GM19239 (cell line): ENCODE results near the gene JUN.

Experiments used
- DNase-seq: peaks from one replicate; pipeline ENCODE4 v3.0.0; 2011; ENCODE audit warnings: low spot score; ENCODE audit not compliant: insufficient read length
- FAIRE-seq: peaks from 2 replicates; lab custom pipeline; 2011; peaks lifted over from hg19 to GRCh38; lab: Jason Lieb, UNC

The JUN gene

DNA sequence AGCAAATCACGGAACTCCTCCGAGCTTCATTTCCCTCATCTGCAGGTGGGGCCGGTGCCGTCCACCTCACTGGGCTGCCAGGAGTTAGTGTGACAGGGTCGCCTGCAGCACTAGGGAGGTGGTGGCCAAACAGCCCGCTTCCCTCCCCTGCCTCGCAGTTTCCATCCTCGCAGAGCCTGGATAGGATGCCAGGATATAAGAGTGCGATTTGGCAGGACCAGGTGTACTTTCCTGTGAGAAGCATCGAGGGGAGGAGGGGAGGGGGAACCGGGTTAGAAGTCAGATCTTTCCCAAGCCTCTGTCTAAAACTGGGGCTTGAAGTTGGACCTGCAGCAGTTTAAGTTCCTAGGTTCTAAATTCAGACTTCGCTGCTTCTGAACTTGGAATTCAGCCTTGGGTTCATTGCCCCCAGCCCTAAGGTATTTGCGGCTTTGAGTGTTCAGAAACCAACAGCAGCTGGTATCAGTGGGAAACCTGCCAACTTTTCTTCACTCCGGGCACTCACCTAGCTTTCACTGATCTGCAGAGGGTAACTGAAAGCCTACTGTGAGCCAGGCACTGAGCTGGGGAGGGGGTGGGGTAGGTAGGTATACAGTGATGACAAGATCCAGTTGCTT, 1.7 kb upstream of the JUN start:
- FAIRE-seq: peak; percentile 28

DNA sequence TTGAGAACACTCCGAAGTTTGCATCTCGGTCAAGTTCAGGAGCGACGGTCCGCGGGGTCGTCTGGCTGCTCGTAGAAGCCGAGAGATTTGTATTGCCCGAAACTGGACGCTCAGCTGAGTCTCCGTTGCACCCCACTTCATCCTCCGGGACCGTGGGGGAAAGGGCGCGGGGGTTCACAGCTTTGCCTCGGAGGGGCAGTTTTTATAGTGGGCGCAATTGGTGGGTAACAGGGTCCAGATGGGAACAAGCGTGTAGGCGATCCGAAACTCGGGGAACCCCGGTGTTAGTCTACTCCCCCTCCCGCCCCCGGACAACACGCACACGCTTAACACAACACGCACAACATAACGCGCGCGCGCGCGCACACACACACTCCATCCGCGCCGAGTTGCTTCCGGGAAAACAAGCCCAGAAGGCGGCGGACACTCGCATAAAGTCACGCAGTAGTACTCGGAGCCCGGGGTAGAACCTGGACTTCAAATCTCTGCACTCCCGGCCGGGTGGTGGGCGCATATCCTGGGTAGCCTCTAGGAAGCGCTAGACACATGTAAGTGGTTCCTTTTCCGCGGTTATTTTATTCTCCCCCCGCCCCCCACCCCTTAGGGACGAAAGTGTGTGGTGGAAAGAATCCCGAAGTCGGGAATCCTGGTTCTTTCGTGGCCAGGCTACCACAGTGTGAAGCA, 1.1 kb upstream of the JUN start:
- peak; percentile 44 for FAIRE-seq

More for the DNA sequence above, 1.7 kb upstream of the JUN start:
- DNase-seq: no peak

DNA sequence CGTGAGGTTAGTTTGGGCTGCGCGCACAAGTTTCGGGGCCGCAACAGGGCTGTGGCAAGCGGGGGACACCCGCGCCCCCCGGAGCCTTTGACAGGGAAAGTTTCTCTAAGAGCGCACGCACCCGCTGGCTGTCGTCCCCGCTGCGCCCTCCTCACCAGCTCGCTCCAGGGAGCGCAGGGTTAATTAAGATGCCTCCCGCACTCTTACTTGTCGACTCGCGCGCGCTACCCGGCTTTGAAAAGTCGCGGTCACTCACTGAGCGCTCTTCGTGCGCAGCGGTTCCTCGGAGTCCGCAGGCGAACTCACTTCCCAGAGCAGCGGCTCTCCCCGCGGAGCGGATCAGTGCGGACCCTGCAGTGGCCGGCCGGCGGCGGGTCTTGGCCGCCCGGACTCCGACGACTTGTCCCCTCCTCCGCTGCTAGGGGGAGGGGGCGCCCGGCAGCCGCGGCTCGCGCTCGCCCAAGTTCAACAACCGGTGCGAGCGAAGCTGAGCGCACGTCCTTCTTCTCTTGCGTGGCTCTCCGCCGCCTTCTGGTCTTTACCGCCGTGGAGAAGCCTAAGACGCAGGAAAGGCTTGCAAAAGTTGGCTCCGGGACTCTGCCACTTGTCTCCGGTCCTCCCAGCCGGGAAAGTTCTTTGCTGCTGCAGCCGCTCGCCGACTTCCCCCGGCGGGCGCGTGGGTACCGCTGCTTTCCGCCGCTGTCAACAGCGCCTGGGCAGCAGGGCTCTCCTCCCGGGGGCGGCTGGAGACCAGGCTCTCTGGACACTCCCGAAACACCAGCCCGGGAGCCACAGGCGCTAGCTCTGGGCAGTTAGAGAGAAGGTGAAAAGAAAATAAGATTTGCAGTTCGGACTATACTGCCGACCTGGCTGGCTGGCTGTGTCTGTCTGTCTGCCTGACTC, 506 bp downstream of the JUN start:
- FAIRE-seq (no peak), DNase-seq (no peak)

More for the DNA sequence above, 1.1 kb upstream of the JUN start:
- no peak for DNase-seq

DNA sequence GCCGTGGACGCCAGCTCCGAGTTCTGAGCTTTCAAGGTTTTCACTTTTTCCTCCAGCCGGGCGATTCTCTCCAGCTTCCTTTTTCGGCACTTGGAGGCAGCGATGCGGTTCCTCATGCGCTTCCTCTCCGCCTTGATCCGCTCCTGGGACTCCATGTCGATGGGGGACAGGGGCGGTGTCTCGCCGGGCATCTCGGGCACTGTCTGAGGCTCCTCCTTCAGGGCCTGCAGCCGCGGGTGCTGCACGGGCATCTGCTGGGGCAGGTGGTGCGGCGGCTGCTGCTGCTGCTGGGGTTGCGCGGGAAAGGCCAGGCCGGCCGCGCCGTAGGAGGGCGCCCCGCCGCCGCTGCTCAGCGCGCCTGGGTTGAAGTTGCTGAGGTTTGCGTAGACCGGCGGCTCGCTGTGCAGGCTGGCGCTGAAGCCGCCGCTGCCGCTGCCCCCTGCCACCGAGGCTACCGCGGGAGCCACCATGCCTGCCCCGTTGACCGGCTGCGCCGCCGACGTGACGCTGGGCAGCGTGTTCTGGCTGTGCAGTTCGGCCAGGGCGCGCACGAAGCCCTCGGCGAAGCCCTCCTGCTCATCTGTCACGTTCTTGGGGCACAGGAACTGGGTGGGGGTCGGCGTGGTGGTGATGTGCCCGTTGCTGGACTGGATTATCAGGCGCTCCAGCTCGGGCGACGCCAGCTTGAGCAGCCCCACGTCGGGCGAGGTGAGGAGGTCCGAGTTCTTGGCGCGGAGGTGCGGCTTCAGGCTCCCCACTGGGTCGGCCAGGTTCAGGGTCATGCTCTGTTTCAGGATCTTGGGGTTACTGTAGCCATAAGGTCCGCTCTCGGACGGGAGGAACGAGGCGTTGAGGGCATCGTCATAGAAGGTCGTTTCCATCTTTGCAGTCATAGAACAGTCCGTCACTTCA, 1.4 kb downstream of the JUN start:
- no peak for FAIRE-seq
- no peak for DNase-seq

DNA sequence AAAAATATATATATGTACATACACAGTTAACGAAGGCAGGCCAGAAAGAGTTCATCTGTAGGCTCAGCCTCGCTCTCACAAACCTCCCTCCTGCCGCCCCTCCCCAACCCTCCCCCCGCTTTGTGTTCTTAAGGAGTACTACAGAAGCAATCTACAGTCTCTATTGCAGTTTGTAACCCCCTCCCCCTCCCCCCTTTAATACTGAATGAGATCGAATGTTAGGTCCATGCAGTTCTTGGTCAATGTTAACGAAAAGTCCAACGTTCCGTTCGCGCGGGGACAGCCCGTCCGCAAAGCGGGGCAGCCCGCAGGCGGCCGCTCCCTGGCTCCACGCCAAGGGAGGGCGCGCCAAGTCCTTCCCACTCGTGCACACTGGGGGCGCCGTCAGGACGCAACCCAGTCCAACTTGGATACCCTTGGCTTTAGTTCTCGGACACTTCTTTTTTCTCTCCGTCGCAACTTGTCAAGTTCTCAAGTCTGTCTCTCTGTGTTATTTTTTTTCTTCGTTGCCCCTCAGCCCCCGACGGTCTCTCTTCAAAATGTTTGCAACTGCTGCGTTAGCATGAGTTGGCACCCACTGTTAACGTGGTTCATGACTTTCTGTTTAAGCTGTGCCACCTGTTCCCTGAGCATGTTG, 2.2 kb downstream of the JUN start:
- DNase-seq (no peak), FAIRE-seq (peak; percentile 78)

DNA sequence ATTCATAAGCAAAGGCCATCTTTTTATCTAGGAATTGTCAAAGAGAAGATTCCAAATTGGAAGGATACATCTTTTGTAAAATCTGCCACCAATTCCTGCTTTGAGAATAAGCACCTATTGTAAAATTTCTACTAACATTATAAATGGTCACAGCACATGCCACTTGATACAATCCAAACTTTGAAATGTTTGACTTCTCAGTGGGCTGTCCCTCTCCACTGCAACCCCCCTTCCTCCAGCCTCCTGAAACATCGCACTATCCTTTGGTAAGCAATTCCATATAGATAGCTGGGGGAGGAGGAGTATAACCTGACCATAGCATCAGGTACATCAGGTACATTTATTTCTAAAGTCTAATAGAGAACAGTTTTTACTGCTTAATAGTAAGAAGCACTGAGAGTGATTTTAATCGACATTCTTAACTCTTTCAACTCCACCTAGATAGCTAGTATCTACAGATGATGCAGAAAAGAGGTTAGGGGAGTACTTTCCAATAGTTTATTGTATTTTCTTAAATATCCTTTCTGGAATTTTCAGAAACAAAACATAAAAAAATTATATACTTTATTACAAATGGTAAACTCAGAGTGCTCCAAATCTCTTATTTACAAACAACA, 2.9 kb downstream of the JUN start:
- FAIRE-seq (no peak), DNase-seq (no peak)

DNA sequence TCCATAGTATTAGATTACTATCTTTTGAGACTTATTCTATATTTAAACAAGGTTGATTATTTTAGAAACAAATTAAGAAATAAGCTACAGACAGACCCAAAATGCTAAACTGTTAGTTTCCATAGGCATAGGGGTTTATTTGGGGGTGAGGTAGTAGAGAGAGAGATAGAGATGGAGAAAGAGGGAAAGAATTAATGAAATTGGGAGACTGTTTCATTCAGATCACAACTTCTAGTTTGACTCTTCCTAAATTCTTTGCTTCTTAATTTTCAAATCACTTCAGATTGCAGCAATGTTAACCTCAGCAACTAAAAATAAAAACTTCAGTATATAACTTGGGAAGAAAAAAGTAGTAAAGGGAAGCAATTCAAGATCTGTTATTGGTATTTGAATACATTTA, 3.4 kb downstream of the JUN start:
- DNase-seq: no peak
- peak; percentile 37 for FAIRE-seq

DNA sequence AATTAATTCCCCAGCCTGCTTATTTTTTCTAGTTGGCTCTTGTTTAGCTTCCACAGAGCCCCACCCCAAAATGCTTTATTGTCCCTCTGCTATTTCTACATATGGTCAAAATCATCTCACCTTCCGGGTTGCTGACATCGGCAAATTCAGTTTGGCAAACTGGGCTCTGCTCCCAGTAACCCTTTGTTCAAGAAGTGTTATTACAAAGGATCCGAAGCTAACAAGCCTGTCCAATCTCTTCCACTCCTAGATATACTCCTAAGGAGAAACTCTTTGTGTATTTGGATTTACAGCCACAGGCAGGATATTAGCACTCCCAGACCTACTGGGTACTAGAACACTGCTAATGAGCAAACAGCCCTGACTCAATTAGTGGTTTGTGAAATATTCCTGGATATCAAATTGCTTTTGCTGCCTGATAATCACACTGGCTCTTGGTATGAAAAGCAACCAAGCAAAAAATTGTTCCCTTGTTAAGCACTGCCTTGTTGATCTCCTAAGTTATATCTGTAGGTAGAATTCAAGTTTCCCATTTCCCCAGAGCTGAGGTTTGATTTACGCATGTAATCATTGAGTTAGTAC, 4.0 kb downstream of the JUN start:
- DNase-seq (no peak), FAIRE-seq (no peak)

DNA sequence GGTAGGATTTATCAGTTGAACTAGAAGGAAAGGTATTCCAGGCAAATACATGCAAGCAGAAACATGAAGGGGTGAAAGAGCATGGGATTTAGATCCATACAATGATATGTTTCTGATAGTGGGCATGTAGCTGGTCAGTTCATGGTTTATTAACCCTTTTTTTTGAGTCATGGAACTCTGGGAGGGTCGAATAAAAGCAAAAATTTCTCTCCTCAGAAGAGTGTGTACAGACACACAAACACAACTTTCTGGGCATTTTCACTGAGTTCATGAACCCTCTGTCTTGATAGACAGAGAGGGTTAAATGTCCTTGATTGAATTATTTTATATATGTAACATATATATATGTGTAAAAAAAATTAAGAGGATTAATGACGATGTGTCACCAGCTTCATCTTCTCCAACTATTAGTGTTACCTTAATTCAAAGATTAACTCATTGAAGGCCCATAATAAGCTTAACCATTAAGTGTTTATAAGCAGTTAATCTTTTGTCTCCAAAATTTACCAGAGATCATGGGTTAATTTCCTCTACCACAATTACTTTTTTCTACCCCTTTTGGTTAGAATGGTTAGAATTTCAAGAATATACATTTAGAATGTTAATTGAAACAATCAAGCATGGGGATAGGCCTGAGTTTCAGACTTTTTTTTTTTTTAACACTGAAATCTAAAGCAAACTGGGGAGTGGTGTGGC, 4.6 kb downstream of the JUN start:
- DNase-seq (no peak), FAIRE-seq (no peak)

DNA sequence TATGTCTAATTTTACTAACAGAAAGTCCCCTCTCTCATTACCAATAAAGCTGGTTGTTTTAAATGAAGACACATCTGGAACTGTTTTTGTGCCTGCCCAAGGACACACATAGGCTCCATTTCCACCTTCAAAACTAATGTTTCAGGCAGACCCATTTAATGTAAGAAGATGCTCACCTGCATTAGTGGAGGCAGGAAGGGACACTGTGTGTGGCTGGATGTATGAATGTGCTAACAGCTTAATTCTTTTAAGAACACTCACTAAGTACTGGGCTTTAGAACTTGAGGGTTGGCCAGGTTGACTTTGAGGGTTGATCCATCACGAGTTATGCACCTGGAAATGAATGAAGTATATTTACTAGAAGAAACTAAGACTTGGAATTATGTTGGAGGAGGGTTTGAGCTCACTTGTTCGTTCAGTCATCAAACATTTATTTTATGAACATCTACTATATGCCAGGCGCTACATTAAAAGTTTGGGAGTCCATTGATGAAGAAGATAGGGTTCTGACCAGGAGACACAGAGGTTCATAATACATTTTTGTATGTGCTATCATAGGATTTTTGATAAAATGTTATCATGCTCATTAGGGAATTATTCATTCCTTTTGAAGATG, 5.4 kb downstream of the JUN start:
- FAIRE-seq (no peak), DNase-seq (no peak)

DNA sequence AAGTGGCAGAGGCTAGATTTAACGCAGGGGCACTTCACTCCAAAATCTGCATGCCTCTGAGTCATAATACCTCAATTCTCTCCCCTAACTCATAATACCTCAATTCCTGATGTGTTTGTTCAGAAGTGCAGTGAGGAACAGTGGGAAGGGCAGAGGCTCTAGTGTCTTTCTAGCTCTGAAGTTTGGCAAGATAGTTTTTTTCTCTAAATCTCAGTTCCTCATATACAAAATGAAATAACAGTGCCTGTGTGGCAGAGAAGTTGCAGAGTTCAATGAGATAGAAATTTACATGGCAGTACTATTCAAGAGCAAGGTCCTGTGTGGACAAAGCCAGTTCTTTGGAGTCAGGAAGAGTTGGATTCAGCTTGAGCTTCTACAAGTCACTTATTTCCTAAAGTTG, 9.8 kb downstream of the JUN start:
- no peak for FAIRE-seq
- DNase-seq: no peak

DNA sequence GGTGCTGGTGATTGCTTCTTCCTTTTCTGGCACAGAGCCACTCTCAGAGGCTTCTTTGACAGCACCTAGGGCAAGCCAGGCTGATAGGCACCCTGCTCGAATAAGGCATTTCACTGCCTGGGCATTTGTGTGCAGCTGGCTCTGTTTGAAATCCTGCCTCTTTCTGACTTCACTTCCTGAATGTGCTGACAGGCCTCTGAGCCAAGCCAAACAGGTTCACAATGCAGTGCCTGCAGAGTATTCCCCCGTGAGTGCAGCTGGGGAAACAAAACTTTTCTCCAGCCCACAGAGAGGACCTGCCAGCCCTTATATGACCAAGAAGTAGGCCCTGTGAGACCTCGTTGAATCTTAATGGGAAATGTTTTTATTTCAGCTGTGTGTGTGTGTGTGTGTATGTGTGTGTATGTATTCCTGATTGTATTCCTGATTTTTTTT, 10.4 kb downstream of the JUN start:
- FAIRE-seq: peak; percentile 33
- no peak for DNase-seq

DNA sequence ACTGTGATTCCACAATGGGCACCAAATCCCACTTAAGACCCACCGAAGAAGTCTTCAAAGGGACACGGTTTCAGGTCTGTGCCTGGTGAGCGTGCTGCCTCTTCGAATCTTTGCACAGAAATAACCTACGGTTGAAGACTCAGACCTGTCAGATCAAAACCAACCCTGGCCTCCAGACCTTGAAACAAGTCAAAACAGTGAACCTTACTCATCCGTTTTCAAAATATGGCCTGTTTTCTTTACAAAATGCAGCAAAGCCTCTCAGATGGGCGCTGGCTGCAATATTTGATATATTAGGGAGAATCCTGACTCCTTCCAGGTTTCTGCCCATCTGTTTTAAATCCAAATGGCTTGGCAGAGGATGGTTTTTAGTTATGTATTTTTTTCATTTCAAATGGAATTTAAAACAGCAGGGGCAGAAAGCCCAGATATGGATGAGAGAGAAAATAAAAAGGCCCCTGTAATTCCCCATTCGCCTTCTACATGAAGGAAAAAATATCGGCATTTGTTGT, 14.0 kb downstream of the JUN start:
- no peak for DNase-seq
- FAIRE-seq: no peak

DNA sequence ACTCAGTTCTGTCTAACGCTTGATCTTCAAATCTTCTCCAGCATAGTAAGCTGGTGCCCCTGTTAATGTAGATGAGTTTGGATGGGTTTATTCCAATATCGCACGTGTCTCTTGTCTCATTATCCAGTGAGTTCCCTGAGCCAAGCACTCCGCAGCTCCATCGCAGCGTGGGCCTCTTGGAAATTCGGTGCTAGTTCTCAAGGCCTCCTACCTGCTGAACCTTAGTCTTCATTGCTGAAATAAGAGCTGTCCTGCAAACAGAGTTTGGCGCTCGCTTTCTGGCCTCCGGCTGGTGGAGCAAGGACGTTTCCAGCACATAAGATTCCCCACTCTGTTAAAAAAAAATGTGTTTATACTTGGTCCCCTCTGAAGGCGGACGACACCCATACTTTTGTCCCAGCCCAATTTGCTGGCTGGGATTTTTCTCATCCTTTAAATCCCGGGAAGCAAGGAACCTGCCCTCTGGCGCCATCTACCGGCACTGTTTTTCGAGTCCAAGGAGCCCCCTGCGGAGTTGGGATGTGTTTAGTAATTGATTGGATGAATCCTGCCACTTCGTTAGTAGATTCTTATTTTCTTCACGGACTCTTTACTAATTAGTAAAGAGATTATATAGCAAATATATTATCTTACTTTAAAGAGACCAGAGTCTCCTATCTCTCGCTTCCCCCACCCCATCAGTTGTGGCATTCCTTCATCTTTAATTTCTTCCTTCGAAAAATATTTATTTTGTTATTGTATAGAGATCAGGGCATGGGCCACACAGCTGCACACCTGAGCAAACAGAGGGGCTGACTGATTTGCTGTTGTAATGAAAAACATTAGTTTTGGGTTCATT, 14.7 kb downstream of the JUN start:
- no peak for DNase-seq
- FAIRE-seq: no peak

DNA sequence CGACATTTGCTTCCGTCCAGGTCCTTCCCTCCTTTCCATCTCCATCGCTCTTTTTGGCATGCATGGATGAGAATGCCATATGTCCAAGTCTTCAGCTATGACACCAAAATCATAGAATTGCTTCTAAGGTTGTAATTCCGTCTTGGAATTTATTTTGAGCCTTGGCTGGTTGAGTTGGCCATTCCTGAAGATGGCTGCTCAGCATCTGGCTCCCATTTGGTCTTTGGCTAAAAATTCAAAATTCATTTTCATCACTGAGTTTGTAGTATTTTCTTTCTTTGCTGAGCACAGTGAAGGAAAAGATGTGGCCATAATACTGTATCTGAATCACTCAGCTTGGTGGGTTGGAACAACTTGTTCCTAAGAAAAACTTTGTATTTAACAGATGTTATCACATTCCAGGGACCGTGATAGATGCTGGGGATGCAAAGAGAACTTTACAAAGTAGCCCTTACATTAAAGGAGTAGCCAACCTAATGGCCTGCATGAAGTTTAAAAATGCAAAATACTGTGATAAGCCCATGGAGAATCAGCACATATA, 15.6 kb downstream of the JUN start:
- FAIRE-seq: no peak
- DNase-seq: no peak

DNA sequence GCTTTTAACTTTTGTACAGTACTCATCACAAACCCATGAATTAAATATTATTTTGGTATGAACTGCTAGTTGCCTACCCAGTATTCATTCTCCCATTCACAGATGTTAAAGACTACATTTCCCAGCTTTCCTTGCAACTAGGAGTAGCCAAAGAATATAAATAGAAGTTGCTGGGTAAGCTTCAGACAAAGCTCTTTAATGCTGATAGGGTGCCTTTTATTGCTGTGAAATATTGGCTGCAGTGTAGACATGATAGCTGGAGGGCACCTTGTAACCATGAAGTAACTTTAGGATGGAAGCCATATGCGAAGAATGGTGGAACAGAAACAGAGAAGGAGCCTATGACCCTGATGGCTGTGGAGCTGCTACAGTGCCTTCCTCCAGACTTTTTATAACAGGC, 16.7 kb downstream of the JUN start:
- DNase-seq: no peak
- no peak for FAIRE-seq

DNA sequence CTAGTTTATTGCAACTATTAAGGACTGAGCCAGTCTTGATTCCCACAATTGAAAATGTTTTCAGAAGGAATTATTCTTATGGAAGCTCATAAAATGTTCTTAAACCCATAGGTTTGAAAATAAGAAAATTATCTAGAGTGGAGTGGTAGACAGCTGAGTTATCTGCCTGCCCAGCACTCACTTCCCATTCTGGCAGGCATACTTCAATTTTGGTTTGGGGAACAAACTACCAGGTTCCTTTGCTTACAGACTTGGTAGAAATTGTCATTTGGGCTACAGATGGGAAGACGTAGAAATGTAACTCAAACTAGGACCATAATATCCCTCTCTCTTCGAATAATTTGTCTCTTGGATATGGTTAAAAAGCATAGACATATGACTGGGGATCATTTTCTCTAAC, 18.4 kb downstream of the JUN start:
- DNase-seq (no peak), FAIRE-seq (no peak)
